GM12892 (cell line): Measurements from ENCODE around the gene SAMD14.

Experiments
- POLR2A ChIP-seq: IDR thresholded peaks from 2 replicates; pipeline ENCODE4 v1.6.1; 2011; ENCODE audit warnings: low read depth, low read length, control low read depth
- POLR2AphosphoS5 ChIP-seq: IDR thresholded peaks from 2 replicates; pipeline ENCODE4 v1.6.1; 2011; ENCODE audit warnings: low read depth, low read length, control low read depth

- no peak for TF ChIP-seq POLR2A
- no peak for TF ChIP-seq POLR2AphosphoS5
These were observed 68.8 kb downstream of the SAMD14 start for GRCh38 chr17:50060951-50061712.
